ENCODE results near the gene PDE4A.

The PDE4A gene

DNA sequence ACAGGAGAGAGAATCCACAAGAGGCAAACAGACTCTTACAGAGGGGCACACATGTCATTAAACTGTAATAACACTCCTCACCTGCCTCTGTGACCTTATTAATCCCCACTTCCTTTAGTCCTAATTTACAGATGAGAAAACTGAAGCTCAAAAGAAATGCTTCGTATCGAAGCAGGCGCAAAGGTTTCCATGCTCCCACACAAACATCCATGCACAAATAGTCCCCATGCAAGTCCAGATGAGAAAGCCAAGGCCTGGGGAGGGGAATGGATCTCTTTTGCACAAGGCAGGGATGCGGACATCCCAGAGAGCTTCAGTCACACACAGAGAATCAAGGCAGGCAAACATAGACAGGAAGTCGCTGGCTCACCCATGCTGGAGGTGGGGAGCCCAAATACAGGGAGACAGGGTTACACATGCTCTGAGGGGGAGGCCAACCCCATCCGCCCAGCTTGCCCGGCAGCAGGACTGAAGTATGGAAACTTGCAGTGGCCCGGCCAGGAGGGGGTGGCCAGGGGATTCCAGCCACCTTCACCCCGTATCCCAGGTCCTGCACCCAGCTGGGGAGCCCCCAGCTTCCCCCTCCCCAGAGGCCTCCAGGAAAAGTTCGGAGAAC, 96.4 kb downstream of the PDE4A start:
- no peak for FAIRE-seq

DNA sequence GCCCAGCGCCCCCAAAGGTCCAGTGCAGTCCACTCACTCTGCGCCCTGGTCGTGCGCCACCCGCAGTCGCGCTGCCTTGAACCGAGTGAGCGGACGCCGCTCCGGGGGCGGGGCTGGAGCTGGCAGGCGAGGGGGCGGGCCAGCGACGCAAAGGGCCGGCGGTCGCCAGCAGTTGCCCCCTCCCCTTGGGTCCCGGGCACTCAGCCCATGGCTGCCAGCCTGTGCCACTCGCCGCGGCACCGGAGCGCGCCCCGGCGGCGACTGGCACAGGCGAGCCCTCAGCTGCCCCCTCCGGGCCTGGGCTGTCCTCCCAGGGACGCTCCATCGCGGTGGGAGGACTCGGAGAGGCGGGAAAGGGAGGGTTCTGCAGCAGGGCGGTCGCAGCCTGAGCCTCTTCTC, 97.0 kb downstream of the PDE4A start, which contains the start of gene S1PR5:
Gene S1PR5, minus strand, starts transcription at position 87 of the 399 bp plus-strand sequence. CDS start 2,436 bp downstream, outside the sequence.
- no peak for FAIRE-seq

DNA sequence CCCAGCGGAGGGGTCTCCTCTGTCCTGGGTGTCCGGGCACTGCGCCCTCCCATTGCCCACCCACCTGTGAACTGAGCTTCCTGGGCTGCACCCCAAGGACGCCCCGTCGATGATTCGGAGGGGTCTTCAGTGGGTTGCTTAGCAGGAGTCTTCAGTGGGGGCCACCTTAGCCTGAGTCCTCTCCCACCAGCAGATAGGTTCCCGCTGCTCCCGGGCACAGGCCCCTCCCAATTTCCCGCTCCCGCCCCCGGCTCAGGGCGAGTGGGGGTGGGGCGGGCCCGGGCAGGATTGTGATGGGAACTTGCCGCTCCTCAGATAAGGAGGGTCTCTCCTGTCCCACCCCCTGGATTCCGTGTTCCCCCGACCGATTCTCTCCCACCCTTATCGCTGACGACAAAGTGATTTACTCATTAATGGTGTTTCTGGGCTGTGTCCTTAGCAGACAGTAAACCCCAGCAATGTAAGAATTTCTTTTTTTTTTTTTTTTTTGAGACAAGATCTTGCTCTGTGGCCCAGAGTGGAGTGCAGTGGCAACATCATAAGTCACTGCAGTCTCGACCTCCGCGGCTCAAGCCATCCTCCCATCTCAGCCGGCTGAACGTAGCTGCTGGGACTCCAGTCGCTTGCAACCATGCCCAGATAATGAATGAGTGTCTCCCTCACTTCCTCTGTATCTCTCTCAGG, 97.6 kb downstream of the PDE4A start:
- no peak for FAIRE-seq

- FAIRE-seq, result no peak
These were observed 98.4 kb downstream of the PDE4A start for GRCh38 chr19:10518444-10519361.
